HG03103 (cell line): ENCODE measurements around the gene ERH.

ENCODE experiments used
- ATAC-seq: cut with Tn5 transposase; IDR thresholded peaks from one replicate; pipeline ENCODE4 v1.9.1; 2021; ENCODE audit warnings: low read depth; ENCODE audit not compliant: unreplicated experiment

The ERH gene

GRCh38 chr14:69333791-69334337, 64.2 kb downstream of the ERH start:
- no peak for ATAC-seq

DNA sequence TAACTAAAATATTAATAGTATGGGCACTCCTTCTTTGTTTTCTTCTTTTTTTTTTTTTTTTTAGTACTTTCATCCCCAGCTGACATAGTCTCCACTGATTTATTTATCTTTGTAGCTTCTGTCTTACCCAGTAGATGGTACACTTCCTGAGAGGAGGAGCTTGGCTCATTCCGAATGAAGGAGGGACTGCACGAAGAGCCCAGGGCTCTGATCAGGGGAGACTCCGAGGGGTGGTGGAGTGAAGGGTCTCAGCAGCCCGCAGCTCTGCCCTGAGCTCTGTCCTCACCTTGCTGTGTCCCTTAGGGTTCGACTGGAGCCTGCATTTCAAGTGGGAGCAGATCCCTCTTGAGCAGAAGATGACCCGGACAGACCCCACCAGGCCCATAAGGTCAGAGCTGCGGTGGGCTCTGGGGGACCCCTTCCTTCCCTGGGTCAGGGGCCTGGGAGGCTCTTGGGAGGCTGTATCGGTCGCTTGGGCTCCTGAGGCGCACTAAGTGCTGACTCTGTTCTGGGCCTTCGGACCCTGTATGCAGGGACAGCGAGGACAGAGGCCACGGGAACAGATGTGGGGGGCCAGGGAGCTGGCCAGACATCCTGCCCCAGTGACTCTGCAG, 65.2 kb downstream of the ERH start:
- no peak for ATAC-seq

DNA sequence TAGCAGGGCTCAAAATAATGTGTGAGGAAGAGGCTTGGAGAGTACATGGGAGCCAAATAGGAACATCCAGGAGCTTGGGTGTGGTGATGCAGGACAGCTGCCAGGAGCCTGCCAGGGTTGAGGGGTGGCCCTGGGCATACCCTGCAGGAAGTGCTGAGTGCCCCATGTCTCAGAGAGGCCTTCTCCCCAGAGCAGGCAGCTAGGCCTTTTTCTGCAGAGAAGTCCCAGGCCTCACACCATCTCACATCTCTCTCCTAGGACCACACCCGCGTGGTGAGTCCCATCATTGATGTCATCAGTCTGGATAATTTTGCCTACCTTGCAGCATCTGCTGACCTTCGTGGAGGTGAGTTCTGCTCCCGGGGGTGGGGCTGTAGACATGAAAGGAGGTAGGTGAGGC, 66.9 kb downstream of the ERH start:
- ATAC-seq: no peak
